Measurements from ENCODE around the gene WDR27.

DNA sequence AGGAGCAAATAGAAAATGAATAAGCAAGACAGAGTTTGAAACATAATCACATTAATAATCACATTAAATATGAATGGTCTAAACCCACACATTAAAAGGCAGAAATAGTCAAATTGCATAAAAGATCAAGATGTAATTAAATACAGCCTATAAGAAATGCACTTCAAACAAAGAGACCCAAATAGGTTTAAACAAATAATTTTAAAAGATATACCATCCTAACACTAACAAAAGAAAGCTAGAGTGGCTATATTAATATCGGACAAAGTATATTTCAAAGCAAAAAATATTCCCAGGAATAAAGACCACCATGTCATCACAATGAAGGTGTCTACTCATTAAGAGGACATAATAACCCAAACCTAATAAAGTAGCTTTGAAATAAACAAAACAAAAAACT lies 140.2 kb downstream of the WDR27 start:
- TF ChIP-seq, protein P1, sequence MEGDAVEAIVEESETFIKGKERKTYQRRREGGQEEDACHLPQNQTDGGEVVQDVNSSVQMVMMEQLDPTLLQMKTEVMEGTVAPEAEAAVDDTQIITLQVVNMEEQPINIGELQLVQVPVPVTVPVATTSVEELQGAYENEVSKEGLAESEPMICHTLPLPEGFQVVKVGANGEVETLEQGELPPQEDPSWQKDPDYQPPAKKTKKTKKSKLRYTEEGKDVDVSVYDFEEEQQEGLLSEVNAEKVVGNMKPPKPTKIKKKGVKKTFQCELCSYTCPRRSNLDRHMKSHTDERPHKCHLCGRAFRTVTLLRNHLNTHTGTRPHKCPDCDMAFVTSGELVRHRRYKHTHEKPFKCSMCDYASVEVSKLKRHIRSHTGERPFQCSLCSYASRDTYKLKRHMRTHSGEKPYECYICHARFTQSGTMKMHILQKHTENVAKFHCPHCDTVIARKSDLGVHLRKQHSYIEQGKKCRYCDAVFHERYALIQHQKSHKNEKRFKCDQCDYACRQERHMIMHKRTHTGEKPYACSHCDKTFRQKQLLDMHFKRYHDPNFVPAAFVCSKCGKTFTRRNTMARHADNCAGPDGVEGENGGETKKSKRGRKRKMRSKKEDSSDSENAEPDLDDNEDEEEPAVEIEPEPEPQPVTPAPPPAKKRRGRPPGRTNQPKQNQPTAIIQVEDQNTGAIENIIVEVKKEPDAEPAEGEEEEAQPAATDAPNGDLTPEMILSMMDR (IDR thresholded peaks at IDR 0.05), result no peak
- TF ChIP-seq POLR2A (IDR thresholded peaks at IDR 0.05), result no peak

All from esophagus squamous epithelium (tissue), 4 donors.